Measurements from ENCODE around the gene ANO6. TPM values are rescaled to one million over a fixed set of nuclear protein-coding genes. Genes with fewer than 3 reads are reported as not detected.

The ANO6 gene
- total RNA-seq, 1 experiment from 2014 or later = 59.3 TPM

DNA sequence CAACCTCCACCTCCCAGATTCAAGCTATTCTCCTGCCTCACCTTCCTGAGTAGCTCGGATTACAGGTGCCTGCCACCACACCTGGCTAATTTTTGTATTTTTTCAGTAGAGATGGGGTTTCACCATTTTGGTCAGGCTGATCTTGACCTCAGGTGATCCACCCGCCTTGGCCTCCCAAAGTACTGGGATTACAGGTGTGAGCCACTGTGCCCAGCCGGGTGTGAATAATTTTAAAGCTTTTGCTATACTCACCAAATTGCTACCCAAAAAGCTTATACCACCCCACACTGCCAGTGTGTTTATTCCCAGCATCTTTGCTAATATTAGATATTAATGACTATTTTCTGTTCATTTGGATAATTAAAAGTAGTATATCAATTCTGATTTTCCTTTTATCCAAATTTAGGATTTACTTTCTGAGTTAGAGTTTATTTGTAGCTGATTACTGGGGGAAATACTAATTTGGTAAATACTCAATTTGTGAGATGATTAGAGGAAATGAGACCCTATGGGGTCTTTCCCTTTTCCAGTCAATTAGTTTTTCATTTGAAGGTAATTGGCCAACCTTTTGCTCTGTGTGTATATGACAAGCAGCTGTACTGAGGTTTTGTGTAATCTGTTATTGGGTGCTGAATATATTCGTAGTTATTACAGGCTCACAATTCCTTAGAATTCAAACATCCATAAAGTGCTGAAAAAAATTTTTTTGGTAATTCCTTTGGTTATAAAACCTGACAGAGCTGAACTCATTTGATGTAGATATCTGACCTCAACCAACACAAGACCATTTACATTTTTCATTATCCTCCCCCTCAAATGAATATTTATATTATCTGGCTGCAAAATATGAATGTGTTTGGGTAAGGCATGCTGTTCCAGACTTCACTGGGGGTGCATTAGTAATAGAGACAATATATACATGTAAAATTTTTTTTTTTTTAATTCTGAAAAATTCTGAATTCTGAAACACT lies 73.6 kb downstream of the ANO6 start:
- intact Hi-C loops (cut with micrococcal nuclease; ENCODE audit: unreplicated experiment) = no loop called here
- no peaks in the 10 kb centered on the region for H3K36me3 ChIP-seq (ENCODE audit: insufficient read depth, low read length, poor library complexity, severe bottlenecking)
- peak; percentile 17 for DNase-seq (ENCODE audit: low spot score)
- no peaks in the 10 kb centered on the region for H3K9me3 ChIP-seq (ENCODE audit: low read depth, low read length, poor library complexity, severe bottlenecking)
- BruUV-seq (replicated peaks) = no TSS peak
- POLR2A ChIA-PET (ENCODE audit: low non-redundant PET) = no interaction called here
- no peak overlapping the region for H3K4me3 ChIP-seq (ENCODE audit: low read depth, low read length, poor library complexity, severe bottlenecking)
- H3K27me3 ChIP-seq (replicated peaks; ENCODE audit: insufficient read depth, low read depth, low read length, poor library complexity) = no peaks in the 10 kb centered on the region
- CTCF ChIA-PET = no interaction called here
- TF ChIP-seq CTCF (conservative IDR thresholded peaks at IDR 0.05; ENCODE audit: low read depth, low read length) = no peak
- no peak for TF ChIP-seq EZH2 (IDR thresholded peaks at IDR 0.05; ENCODE audit: borderline replicate concordance, low read depth, low read length, poor library complexity, severe bottlenecking)
- no peak overlapping the region for H3K27ac ChIP-seq (ENCODE audit: low read depth, low read length, poor library complexity, severe bottlenecking)
- peaks cover 20% of the 10 kb centered on the region for H3K4me1 ChIP-seq (ENCODE audit: insufficient read depth, low read length, poor library complexity, severe bottlenecking)

DNA sequence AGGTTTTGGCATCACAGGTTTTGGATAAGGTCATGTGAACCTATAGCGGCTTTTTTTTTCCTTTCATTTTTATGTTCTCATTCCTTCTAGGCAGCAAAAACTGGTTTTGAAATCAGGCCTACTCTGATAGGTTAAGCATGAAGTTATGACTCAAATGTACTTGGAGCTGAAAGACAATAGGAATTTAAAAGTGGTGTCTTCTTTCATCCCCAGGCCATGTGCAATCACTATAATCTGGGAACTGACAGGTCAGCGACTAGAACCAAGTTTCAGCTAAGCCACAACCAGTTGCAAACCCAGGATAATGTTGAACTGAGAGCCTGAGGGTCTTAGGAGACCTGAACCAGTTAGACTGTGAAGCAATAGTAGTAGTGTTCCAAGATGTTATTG lies 74.3 kb downstream of the ANO6 start:
- Histone ChIP-seq H3K27me3 (replicated peaks; ENCODE audit: insufficient read depth, low read depth, low read length, poor library complexity) (no peaks in the 10 kb centered on the region), H3K9me3 (ENCODE audit: low read depth, low read length, poor library complexity, severe bottlenecking) (no peaks in the 10 kb centered on the region), H3K4me1 (ENCODE audit: insufficient read depth, low read length, poor library complexity, severe bottlenecking) (peaks cover 13% of the 10 kb centered on the region), H3K4me3 (ENCODE audit: low read depth, low read length, poor library complexity, severe bottlenecking) (no peak overlapping the region), H3K36me3 (ENCODE audit: insufficient read depth, low read length, poor library complexity, severe bottlenecking) (no peaks in the 10 kb centered on the region), H3K27ac (ENCODE audit: low read depth, low read length, poor library complexity, severe bottlenecking) (no peak overlapping the region)
- no peak for TF ChIP-seq CTCF (conservative IDR thresholded peaks at IDR 0.05; ENCODE audit: low read depth, low read length)
- TF ChIP-seq EZH2 (IDR thresholded peaks at IDR 0.05; ENCODE audit: borderline replicate concordance, low read depth, low read length, poor library complexity, severe bottlenecking) = no peak
- POLR2A ChIA-PET (ENCODE audit: low non-redundant PET) = no interaction called here
- CTCF ChIA-PET = no interaction called here
- intact Hi-C loops (cut with micrococcal nuclease; ENCODE audit: unreplicated experiment) = no loop called here
- no TSS peak for BruUV-seq (replicated peaks)
- DNase-seq (ENCODE audit: low spot score) = peak; percentile 31

DNA sequence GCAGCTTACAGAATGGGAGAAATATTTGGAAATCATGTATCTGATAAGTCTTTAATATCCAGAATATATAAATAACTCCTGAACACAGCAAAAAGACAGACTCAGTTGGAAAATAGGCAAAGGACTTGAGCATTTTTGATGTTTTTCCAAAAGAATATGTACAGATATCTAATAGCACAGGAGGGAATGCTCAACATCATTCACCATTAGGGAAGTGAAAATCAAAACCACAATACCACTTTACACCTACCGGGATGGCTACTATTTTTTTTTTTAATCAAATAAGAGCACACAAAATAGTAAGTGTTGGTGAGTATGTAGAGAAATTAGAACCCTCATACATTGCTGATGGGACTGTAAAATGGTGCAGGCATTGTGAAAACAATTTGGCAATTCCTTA lies 75.6 kb downstream of the ANO6 start:
- H3K27ac ChIP-seq (ENCODE audit: low read depth, low read length, poor library complexity, severe bottlenecking) = no peak overlapping the region
- no peaks in the 10 kb centered on the region for H3K27me3 ChIP-seq (replicated peaks; ENCODE audit: insufficient read depth, low read depth, low read length, poor library complexity)
- H3K9me3 ChIP-seq (ENCODE audit: low read depth, low read length, poor library complexity, severe bottlenecking) = no peaks in the 10 kb centered on the region
- TF ChIP-seq CTCF (conservative IDR thresholded peaks at IDR 0.05; ENCODE audit: low read depth, low read length) (no peak), EZH2 (IDR thresholded peaks at IDR 0.05; ENCODE audit: borderline replicate concordance, low read depth, low read length, poor library complexity, severe bottlenecking) (no peak)
- no peak overlapping the region for H3K4me3 ChIP-seq (ENCODE audit: low read depth, low read length, poor library complexity, severe bottlenecking)
- no peak for DNase-seq (ENCODE audit: low spot score)
- BruUV-seq (replicated peaks) = no TSS peak
- H3K36me3 ChIP-seq (ENCODE audit: insufficient read depth, low read length, poor library complexity, severe bottlenecking) = no peaks in the 10 kb centered on the region
- H3K4me1 ChIP-seq (ENCODE audit: insufficient read depth, low read length, poor library complexity, severe bottlenecking) = peaks cover 11% of the 10 kb centered on the region
- intact Hi-C loops (cut with micrococcal nuclease; ENCODE audit: unreplicated experiment) = no loop called here
- CTCF ChIA-PET = no interaction called here
- POLR2A ChIA-PET (ENCODE audit: low non-redundant PET) = no interaction called here
